Measurements from ENCODE around the gene ISL2. TPM values are rescaled to one million over a fixed set of nuclear protein-coding genes. Genes with fewer than 3 reads are reported as not detected.

Gene ISL2
- total RNA-seq, 2 donors from 2014 or later, result 0.77 to 2.4 TPM

DNA sequence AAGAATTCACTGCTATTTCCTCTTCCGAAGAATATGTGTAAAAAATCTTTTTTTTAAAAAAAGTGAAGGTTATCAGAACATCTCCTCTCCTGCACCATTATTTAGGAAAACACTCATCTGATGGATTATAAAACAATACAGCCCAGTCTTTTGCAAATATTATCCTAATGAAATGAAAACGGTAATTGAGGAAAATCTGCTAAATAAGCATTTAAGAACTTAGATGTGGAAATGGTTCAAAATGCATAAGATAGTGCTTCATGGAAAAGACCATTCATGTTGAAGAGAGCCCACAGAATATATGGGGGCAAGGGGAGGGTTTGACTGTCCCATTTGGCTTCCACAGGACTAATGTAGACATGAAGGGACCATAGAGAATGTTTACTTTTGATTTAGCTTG lies 47.8 kb downstream of the ISL2 start:
- H3K9me3 ChIP-seq, result no peaks in the 10 kb centered on the region

DNA sequence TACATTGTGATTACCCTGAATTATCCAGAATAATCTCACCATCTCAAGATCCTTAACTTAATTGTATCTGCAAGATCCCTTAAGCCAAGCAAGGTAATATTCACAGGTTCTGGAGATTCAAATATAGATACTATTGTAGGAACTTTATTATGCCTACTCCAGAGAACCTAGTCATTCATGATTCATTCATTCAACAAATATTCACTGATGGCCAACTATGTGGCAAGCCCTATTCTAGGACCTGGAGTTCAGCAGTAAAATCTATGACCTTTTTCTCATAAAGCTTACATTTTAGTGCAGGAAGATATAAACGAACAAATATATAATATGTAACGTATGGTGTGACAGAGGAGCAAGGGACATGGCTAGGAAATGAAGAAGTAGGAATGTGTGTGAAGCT lies 49.6 kb downstream of the ISL2 start:
- Histone ChIP-seq H3K36me3 (no peaks in the 10 kb centered on the region), H3K9me3 (no peaks in the 10 kb centered on the region), H3K27me3 (replicated peaks; ENCODE audit: insufficient read depth) (no peaks in the 10 kb centered on the region), H3K4me3 (no peak overlapping the region), H3K27ac (no peak overlapping the region), H3K4me1 (replicated peaks) (no peaks in the 10 kb centered on the region)
- DNase-seq (ENCODE audit: low spot score), result no peak
- intact Hi-C loops (cut with DNase I), result no loop called here
- no peak for TF ChIP-seq POLR2AphosphoS5 (IDR thresholded peaks at IDR 0.05)
- no peak for TF ChIP-seq POLR2A (IDR thresholded peaks at IDR 0.05)
- TF ChIP-seq, protein P1, sequence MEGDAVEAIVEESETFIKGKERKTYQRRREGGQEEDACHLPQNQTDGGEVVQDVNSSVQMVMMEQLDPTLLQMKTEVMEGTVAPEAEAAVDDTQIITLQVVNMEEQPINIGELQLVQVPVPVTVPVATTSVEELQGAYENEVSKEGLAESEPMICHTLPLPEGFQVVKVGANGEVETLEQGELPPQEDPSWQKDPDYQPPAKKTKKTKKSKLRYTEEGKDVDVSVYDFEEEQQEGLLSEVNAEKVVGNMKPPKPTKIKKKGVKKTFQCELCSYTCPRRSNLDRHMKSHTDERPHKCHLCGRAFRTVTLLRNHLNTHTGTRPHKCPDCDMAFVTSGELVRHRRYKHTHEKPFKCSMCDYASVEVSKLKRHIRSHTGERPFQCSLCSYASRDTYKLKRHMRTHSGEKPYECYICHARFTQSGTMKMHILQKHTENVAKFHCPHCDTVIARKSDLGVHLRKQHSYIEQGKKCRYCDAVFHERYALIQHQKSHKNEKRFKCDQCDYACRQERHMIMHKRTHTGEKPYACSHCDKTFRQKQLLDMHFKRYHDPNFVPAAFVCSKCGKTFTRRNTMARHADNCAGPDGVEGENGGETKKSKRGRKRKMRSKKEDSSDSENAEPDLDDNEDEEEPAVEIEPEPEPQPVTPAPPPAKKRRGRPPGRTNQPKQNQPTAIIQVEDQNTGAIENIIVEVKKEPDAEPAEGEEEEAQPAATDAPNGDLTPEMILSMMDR (IDR thresholded peaks at IDR 0.05), result no peak
- WGBS, result 71% methylated on average over 2 of the region's 2 CpGs

More for the DNA sequence above, 47.8 kb downstream of the ISL2 start:
- Histone ChIP-seq H3K36me3 (no peaks in the 10 kb centered on the region), H3K27me3 (replicated peaks; ENCODE audit: insufficient read depth) (no peaks in the 10 kb centered on the region), H3K27ac (no peak overlapping the region), H3K4me3 (no peak overlapping the region), H3K4me1 (replicated peaks) (no peaks in the 10 kb centered on the region)
- TF ChIP-seq POLR2A (IDR thresholded peaks at IDR 0.05) (no peak), POLR2AphosphoS5 (IDR thresholded peaks at IDR 0.05) (no peak)
- TF ChIP-seq, protein P1 (IDR thresholded peaks at IDR 0.05), result no peak
- DNase-seq (ENCODE audit: low spot score), result no peak
- 86% methylated on average over 2 of the region's 2 CpGs for WGBS
- intact Hi-C loops (cut with DNase I), result no loop called here

DNA sequence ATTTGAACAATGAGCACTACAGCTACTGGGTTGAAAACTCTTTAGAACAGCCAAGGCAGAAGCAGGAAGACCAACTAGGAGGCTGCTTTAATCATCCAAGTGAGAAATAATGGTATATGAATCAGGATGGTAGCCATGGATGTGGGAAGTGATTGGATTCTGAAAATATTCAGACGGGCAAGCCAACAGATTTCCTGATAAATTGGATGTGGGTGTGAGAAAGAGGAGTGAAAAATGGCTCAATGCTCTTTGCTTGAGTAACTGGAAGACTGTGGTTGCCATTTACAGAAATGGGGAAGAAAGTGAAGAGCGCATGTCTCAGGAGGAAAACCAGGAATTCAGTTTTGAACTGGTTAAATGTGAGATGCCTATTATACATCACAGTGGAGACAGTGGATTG lies 50.4 kb downstream of the ISL2 start:
- no peaks in the 10 kb centered on the region for H3K4me1 ChIP-seq (replicated peaks)
- H3K27me3 ChIP-seq (replicated peaks; ENCODE audit: insufficient read depth), result no peaks in the 10 kb centered on the region
- 91% methylated on average over 2 of the region's 2 CpGs for WGBS
- TF ChIP-seq POLR2AphosphoS5 (IDR thresholded peaks at IDR 0.05), result no peak
- TF ChIP-seq, protein P1 (IDR thresholded peaks at IDR 0.05), result no peak
- TF ChIP-seq POLR2A (IDR thresholded peaks at IDR 0.05), result no peak
- no peak for DNase-seq (ENCODE audit: low spot score)
- H3K36me3 ChIP-seq, result no peaks in the 10 kb centered on the region
- H3K9me3 ChIP-seq, result no peaks in the 10 kb centered on the region
- H3K4me3 ChIP-seq, result no peak overlapping the region
- intact Hi-C loops (cut with DNase I), result no loop called here
- H3K27ac ChIP-seq, result no peak overlapping the region

DNA sequence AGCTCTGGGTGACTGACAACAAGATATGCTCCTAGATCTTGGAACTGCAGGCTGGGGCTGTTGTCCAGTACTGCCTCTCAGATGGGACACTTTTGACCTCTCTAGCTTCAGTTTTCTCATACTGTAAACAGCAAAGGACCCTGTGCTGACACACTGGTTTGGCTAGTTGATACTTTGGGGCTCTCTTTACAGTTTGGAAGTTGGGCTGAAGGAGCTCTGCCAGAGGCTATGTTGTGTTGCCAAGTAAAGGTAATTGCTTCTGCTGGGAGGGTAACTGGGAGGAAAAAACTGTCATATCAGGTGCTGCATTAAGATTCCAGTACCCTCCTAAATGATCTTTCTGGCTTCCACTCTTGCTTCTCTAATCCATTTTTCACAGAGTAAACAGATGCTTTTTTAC lies 54.0 kb downstream of the ISL2 start:
- Histone ChIP-seq H3K36me3 (no peaks in the 10 kb centered on the region), H3K27ac (no peak overlapping the region), H3K4me1 (replicated peaks) (no peaks in the 10 kb centered on the region), H3K9me3 (no peaks in the 10 kb centered on the region), H3K4me3 (no peak overlapping the region), H3K27me3 (replicated peaks; ENCODE audit: insufficient read depth) (no peaks in the 10 kb centered on the region)
- no peak for DNase-seq (ENCODE audit: low spot score)
- intact Hi-C loops (cut with DNase I), result no loop called here
- TF ChIP-seq POLR2A (IDR thresholded peaks at IDR 0.05) (no peak), POLR2AphosphoS5 (IDR thresholded peaks at IDR 0.05) (no peak)
- TF ChIP-seq, protein P1 (IDR thresholded peaks at IDR 0.05), result no peak

DNA sequence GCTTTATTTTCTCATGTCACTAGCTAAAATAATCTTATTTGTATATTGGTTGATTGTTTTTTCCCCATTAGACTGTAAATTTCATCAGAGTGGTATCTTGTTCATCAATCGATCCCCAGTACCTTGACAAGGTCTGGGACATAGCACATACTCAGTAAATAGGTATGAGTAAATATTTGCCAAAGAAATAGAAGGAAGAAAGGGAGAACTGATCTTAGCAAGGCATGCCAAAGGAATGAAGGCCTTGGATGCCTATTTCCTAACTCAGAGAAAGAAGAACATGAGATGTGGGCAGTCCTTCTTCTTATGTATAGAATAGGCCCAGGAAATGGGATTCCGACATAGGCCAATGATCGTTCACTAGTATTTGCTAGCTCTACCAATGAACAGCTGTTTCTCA lies 54.7 kb downstream of the ISL2 start:
- DNase-seq (ENCODE audit: low spot score), result no peak
- TF ChIP-seq, protein P1 (IDR thresholded peaks at IDR 0.05), result no peak
- TF ChIP-seq POLR2A (IDR thresholded peaks at IDR 0.05) (no peak), POLR2AphosphoS5 (IDR thresholded peaks at IDR 0.05) (no peak)
- intact Hi-C loops (cut with DNase I), result no loop called here
- H3K4me3 ChIP-seq, result no peak overlapping the region
- no peaks in the 10 kb centered on the region for H3K9me3 ChIP-seq
- no peaks in the 10 kb centered on the region for H3K36me3 ChIP-seq
- no peak overlapping the region for H3K27ac ChIP-seq
- H3K4me1 ChIP-seq (replicated peaks), result no peaks in the 10 kb centered on the region
- 82% methylated on average over 3 of the region's 3 CpGs for WGBS
- H3K27me3 ChIP-seq (replicated peaks; ENCODE audit: insufficient read depth), result no peaks in the 10 kb centered on the region

Data from prostate gland (tissue), 2 donors.